HG03064 (cell line): ENCODE results near the gene SRP9.
"Not testable (repeated sequence)": the region's sequence is repeated elsewhere in the genome, so short reads cannot be mapped to it uniquely, and the experiment has no call there.

Source experiments
- ATAC-seq: cut with Tn5 transposase; IDR thresholded peaks from one replicate; pipeline ENCODE4 v1.9.1; 2021; ENCODE audit warnings: low read depth; ENCODE audit not compliant: unreplicated experiment

SRP9 gene

DNA sequence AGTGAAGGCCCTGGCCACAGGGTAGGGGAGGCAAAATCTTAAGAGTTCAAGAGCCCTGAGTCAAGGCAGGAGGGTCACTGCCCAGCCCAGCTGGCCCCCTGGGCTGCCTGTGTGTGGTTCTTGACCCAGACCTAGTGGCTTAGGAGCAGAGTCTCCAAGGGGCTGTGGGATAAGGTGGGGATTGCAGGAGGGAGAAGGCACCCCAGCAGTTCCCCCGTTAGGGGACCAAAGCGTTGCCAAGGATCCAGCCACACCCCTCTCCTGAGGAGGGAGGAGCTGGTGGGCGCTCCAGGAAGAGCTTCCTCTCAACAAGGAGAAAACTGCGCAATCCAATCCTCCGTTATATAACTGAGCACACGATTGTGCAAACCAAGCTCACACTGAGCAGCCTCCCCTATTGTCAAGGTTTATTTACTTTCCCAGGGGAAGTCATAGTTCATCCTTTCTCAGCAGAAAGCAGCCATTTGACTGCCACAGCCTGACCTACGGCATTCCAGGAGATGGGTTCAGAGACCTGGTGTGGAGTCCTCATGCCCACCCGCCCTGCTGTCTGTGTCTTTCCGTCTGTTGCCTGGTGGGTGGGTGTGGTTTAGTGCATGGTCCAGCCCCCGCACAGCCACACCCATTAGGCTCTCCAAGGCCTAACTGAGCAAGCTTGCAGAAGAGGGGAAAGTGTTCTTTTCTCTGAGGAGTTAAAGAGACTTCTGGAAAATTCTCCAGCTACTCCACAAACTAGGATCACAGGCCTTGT, 35.8 kb downstream of the SRP9 start:
- ATAC-seq: no peak

DNA sequence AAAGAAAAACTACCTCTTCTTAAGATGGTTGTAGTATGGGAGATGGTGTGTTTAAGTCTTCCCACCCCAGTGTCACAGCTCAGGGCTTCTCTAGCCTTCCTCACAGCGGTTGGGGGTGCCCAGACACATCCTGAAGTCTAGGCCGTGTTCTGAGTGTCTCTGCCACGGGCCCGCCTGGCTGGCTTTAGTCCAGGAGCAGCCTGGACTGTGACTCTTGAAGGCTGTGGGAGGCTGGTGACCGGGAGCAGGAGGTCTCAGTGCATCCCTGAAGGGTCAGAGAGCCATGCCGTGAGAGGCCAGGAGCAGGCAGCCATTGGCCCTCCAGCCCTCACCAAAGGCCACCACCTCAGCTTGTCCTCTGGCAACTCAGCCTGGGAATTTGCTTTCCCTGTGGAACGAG, 36.8 kb downstream of the SRP9 start:
- no peak for ATAC-seq

DNA sequence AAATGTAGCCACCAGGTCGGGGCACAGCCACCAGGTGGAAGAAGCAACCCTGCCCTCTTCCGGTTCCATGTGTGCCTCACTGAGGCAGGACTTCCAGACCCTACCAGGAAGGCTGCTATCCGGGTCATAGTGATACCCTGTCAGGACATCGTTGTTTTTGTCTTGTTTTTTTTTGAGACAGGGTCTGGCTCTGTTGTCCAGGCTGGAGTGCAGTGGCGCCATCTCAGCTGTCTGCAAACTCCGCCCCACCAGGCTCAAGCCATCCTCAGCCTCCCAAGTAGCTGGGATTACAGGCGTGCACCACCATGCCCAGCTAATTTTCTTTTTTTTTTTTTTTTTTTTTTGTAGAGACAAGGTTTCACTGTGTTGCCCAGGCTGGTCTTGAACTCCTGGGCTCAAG, 37.5 kb downstream of the SRP9 start:
- not testable (repeated sequence) for ATAC-seq

DNA sequence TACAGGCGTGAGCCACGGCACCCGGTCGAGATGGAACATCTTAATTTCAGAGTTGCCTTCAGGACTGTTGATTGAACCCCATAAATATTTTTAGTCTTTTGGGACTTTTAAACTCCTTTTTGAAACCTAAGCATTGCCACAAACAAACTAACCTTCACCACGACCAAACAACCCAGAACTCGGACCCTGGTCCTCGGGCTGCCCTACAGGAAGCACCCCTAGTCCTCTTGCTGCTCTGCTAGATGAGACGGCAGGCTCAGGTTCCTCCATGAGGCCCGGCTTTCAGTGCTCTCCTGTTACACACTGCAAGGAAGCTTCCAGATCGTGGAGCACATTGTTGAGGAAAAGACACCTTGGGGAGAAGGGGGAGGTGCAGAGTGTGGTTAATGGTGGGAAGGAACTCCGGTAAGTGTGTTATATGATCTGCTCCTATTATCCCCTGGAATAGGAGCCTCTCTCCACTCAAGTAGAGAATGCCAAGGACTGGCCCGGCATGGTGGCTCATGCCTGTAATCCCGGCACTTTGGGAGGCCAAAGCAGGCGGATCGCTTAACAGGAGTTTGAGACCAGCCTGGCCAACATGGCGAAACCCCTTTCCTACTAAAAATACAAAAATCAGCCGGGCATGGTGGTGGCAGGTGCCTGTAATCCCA, 38.0 kb downstream of the SRP9 start:
- ATAC-seq: no peak

DNA sequence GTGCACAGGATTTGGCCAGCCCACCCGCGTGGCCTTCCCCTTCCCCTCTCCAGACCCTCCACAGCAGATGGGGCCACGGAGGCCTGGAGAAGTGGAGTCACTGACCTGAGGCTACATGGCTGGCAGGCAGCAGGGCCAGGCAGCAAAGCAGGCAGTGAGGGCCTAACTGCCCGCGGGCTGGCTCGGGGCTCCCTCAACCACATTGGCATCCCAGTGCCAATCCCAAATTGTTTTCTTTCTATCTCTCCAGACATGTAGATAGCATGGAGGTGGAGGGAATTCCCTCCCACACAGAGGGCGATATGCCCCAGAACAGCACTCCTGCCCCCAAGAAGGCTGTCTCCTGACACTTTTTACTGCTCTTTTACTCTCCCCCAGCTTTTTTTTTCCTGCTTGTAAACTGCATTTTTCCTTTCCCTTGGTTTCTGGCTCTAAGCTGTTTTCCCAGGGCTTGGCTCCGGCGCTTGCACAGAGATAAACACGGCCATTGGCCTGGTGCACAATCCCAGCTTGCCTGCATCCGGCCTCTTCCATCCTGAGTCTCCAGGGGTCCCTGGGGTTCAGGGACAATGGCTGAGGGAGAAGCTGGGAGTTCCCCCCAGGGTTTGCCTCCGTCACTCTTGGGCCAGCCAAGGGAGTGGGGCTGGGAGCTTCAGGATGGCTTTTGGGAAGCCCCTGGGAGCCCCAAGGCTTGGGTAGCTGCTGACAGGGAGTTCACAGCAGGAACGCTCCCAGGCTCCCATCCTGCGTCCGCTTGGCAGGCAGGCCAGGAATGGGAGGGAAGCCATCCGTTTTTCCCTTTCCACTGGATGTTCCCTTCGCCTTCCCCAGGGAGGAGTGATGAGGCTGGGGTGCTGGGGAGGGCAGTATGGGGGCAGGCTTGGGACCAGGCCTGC, 39.3 kb downstream of the SRP9 start:
- ATAC-seq: no peak

DNA sequence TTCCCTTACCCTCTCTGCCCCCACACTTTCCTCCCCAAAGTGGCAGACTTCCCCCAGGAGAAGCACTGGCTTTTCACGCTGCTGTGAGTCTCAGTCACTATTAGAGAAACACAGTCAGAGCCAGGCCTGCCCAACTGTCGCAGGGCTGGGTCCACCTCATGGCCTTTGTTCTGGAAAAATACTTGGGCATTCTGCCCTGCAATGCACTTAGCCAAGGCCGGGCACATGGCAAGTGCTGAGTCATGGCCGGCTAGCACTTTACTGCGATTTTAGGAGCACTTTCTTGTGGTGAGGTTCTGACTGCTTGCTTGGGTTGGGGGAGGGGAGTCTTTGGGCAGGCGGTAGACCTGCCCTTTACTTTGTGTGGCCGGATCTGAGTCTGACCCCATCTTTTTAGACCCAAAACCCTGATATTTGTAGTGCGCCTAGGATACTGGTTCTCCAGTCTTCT, 40.0 kb downstream of the SRP9 start:
- no peak for ATAC-seq

DNA sequence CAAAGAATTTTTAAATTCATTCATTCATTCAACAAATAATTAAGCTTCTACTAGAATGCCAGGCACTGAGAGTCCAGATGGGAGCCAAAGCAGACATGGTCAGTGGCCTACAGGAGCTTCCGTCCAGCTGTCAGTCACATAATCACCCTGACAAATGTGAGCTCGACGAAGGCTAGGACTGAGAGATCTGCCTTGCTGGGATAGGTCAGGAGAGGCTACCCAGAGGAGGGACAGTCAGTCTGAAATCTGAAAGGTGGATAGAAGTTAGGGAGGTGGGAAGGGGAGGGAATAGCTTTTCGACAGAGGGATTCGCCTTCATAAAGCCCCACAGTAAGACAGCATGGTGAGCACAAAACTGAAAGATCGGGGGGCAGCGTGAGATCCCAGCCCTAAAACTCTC, 40.6 kb downstream of the SRP9 start:
- no peak for ATAC-seq

DNA sequence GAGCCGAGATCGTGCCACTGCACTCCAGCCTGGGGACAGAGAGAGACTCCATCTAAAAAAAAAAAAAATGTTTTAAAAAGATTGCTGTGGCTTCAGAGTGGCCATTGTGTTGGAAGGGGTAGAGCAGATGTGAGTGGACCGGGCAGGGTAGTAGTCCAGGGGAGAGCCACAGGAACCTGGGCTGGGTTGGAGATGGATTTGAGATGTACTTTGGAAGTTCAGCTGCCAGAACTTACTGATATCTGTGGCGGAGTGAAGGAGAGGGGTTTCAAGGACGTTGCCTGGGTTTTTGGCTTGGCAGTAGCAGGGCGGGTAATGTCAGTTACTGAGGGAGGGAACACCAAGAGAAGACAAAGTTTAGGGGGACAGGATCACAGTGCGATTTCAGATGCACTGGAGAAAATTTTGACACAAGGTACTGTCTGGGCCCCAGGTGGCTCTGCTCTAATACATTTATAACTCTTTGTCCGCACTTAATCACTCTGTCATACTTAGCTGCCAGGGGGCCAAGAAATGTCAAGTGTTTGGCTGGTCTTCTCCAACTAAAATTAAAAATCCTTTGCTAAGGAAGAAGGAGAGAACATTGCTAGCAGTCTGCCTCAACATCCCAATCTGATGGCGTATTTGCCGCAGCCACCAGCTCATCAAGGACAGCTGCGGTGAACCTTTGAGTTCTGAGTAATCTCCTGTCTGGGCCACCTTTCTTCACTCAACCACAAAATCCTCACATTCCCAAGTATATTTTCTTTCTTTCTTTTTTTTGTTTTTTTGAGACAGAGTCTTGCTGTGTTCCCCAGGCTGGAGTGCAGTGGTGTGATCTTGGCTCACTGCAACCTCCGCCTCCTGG, 41.9 kb downstream of the SRP9 start:
- ATAC-seq: no peak

DNA sequence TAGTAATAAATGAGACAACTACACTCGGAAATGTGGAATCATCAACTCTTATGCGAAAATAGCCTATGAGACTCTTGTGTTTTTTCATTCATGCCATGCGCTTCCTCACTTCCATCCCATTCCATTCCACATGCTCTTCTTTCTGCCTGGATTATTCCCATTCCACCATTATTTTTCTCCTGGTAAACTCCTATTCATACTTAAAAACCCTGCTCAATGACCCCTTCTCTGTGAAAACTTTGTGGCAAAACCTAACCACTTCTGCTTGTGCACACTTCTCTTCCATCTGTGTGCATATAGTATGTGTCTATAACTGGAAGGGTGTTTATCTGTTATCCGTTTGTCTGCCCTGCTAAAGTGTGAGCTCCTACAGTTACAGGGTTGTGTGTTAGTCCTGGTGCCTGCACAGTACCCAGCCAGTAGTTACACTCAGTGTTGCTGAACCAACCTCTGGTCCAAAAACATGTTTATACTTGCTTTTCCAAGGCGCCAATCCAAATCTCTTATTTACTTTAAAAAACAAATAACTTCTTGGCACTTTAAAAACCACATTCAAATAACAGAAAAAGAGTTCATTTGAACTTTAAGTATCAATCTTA, 43.0 kb downstream of the SRP9 start:
- ATAC-seq: no peak

DNA sequence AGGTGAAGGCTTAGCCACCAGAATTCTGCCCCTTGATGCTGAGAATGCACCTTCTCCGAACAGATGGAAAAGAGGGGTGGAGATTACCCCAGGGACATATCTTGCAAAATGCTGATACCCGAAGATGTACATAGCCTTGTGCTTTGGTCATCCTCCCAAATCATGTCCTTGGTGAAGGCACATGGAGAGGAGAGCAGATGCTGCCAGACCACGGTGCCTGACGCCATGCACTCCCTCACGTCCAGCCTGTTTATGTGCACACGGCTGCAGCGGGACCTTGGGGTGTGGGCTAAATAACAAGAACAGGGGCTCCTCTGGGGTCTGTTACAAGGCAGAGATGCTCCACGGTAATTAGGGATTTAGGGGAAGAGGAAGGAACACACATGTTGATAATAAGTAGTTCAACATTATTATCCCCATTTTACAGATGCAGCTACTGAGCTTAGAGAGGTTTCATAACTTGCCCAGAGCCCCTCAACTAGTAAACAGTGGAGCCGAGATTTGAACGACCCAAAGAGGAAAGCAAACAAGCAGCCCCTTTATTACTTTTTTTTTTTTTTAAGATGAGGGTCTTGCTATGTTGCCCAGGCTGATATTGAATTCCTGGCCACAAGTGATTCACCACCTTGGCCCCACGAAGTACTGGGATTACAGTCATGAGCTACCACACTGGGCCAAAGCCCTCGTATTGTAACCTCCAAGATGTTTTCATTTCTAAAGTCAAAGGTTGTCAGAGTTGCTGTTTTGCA, 45.2 kb downstream of the SRP9 start:
- ATAC-seq: no peak

DNA sequence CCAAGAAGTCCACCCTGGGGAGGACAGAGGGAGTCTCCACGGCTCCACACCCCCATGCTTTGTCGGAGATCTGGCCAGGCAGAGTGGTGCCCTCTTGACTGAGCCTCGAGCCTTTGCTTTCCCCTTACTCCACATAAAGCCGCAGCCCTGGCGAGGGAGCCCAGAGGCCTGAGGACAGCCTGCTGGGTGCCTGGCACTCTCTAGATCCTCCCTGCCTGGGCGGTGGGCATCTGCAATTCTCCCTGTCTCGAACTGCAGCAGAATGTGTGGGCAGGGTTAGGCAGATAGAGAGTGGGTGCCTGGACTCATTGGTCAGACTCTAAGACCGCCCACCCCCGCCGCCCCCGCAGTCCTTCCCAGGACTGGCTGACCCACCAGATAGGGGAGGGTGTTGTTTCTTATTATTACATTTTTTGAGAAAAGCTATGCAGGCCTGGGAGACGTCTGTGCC, 46.2 kb downstream of the SRP9 start:
- ATAC-seq: no peak

DNA sequence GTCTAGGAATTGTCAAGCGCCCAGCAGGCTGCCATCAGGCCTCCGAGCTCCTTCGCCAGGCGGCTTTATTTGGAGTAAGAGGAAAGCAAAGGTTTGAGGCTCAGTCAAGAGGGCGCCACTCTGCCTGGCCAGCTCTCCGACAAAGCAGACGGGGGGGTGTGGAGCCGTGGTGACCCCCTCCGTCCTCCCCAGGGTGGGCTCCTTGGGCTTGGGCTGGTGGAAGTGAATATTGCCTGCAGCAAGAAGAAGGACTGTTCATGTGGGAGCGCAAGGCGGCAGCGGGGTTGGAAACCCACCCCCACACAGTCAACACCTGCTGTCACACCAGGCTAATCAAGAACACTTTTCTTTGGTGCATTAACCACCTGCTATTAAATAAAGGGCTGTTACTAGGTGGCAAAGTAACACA, 46.9 kb downstream of the SRP9 start:
- ATAC-seq: no peak

DNA sequence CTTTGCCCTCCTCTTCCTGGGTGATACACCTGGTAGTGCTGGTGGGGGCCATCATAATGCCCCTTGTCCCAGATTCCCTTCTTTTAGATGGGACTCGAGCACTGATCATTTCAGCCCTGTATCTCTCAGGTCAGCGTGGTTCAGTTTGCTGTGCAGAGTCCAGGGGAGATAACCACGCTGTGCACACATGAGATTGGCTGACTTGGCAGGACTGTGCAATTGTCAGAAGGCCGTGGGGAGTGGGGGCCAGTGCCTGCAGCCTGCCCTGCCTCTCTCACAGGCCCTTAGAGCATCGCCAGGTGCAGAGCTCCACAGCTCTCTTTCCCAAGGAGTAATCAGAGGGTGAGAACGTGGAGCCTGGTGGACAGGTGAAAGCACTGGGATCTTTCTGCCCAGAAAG, 47.5 kb downstream of the SRP9 start:
- ATAC-seq: no peak

DNA sequence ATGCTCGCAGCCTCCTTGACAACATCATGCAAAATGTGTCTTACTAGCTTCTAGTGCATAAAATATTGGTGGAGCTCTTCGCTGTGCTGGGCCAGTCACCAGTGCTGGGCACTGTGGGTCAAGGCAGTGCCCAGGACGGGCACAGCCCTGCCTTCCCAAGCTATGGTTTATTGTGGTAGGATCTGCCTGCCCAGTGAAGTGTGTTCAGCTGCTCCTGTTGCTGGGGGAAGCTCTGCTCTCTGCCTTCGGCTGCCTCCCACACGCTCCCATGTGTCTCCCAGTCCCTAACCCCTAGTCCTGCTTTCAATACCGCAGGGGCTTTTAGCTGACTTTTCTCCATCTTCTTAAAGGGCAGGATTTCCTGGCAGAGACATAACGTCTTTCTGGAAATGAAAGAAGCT, 48.0 kb downstream of the SRP9 start:
- ATAC-seq: no peak

DNA sequence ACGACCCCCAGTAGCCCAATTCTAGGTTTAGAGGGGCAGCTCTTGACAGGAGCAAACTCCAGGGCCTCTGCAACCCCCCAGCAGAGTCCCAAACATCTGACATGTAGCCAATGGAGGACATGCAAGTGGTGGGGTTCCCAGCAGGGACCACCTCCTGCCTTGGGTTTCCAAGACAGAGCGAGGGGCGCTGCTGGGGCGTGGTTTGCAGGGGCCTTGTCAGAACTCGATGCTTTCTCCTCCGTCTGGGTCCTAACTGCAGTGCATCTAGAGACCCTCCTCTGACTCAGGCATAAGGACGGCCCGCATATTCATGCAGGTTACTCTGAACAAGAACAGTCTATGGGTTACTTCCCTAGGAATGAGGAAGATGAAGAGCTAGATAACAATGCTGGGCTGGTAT, 49.5 kb downstream of the SRP9 start:
- no peak for ATAC-seq

DNA sequence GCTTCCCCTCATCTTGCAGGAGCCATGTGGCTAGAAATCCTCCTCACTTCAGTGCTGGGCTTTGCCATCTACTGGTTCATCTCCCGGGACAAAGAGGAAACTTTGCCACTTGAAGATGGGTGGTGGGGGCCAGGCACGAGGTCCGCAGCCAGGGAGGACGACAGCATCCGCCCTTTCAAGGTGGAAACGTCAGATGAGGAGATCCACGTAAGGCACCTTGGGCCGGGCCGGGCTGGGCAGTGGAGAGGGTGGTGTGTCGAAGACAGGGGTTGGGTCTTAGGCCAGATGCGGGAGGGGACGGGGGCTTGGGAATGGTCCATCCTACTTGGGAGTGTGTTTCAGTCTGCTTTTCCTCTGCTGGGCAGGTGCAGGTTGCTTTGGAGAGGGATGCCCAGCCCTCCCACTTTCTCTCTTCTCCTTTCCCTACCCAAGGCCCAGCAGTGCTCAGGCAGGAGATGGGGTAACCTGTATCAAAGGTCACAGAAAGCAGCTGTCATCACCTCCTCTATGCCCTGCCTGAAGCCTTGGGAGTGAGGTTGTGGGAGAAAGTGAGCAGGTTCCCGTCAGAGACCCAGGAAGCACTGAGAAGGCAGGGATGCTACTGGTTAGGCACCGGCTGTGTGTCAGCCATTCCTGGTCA, 51.2 kb downstream of the SRP9 start:
- no peak for ATAC-seq

DNA sequence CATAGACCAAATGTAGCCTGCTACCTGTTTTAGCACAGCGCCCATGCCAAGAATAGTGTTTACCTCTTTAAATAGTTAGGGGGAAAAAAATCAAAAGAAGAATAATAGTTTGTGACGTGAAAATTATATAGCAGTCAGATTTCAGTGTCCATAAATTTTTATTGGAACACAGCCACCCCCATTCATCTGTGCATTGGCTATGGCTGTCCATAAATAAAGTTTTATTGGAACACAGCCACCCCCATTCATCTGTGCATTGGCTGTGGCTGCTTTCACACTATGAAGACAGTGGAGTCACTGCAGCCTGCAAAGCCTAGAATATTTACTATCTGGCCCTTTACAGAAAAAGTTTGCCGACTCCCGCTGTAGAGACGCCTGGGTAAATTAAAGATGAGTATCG, 53.2 kb downstream of the SRP9 start:
- ATAC-seq: no peak

DNA sequence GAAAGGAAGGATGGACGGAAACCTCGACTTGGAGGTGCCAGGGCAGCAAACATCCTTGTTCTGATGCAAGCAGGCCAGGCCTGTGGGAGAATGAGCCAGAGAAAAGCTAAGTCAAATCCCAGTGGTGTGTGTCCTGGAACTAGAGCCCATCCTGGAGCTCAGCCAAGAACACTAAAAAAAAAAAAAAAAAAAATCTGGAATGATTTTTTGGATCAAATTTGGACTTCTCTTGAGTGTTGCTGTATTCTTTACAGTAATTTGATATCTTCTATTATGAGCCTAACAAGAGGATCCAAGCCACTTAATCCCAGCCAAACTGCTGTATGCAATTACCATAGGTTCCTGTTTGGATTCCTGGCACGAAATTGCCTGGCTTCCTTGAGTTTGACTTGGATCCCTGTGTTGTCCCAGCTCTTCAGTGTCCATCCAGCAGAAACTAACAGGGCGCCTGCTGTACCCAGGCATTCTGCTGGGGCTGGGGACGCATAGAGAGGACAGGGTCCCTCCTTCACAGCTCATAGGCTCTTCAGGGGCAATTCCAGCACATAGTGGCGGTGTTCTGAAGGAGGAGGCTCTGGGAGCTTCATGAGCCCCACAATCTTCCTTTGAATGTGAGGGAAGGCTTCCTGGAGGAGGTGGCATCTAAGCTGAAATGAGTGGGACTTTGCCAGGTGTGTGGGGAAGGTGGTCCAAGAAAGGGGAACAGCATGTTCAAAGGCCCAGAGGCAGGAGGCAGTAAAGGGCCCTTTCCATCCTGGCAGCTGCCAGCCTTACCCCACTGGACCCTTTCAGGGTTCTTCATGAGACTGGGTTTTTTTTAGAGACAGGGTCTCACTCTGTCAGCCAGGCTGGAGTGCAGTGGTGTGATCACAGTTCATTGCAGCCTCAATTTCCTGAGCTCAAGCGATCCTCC, 57.0 kb downstream of the SRP9 start:
- no peak for ATAC-seq
